Heart right ventricle (tissue), 16 donors: ENCODE measurements around the gene CTPS1. TPM values are rescaled to one million over a fixed set of nuclear protein-coding genes. Genes with fewer than 3 reads are reported as not detected.

Experiments used
- ATAC-seq, 8 donors: fragments of 200-7000 bp; cut with Tn5 transposase; one replicate each; pipeline ENCODE4 v1.9.1; 2020; ENCODE audit warnings: mild to moderate bottlenecking in 8 of 8, moderate library complexity in 8 of 8, moderate number of reproducible peaks in 1 of 8
- DNase-seq, 2 donors: peaks; one replicate each; pipeline ENCODE4 v3.0.0-alpha.2; 2020
- H3K27ac ChIP-seq, 10 donors: fragments of 200-600 bp; sonication (generic) in 2 of 10; one replicate each; pipeline versions ENCODE4 v1.5.0 to v1.8.0; 2020 to 2022; ENCODE audit warnings: mild to moderate bottlenecking in 3 of 10
- H3K27me3 ChIP-seq, 7 donors: fragments of 200-600 bp; one replicate each; pipeline ENCODE4 v1.8.0; 2021 to 2022; ENCODE audit warnings: mild to moderate bottlenecking in 2 of 7
- H3K36me3 ChIP-seq, 9 donors: fragments of 200-600 bp; sonication (generic) in 1 of 9; one replicate each; pipeline versions ENCODE4 v1.5.0 to v1.8.0; 2020 to 2022; ENCODE audit warnings: mild to moderate bottlenecking in 2 of 9
- H3K4me1 ChIP-seq, 9 donors: fragments of 200-600 bp; sonication (generic) in 1 of 9; one replicate each; pipeline versions ENCODE4 v1.5.0 to v1.8.0; 2020 to 2022; ENCODE audit warnings: mild to moderate bottlenecking in 4 of 9
- H3K4me3 ChIP-seq, 10 donors: fragments of 200-600 bp; sonication (generic) in 2 of 10; one replicate each; pipeline versions ENCODE4 v1.5.0 to v1.8.0; 2020 to 2022; ENCODE audit warnings: mild to moderate bottlenecking in 7 of 10, moderate library complexity in 2 of 10
- H3K9me3 ChIP-seq, 11 donors: fragments of 200-600 bp in 10 of 11; sonication (generic) in 2 of 11; one replicate each; pipeline versions ENCODE4 v1.5.0 to v1.8.0; 2013 to 2022; ENCODE audit warnings: mild to moderate bottlenecking in 2 of 11, control low read depth in 1 of 11, moderate library complexity in 1 of 11
- WGBS, 2 donors: extraction: QIAGEN DNeasy Blood & Tissue Kit; methylation state at CpG; one replicate each; pipeline ENCODE4 v1.1.7; 2013; ENCODE audit warnings: inconsistent platforms in 1 of 2; 5-methylcytosine and 5-hydroxymethylcytosine counted together
- intact Hi-C, 10 donors: fragments of 100-400 bp; cut with DNase I; formaldehyde crosslinking; loops; one replicate each; pipeline versions ENCODE4 v1.11.1 to v1.14.2; 2022
- long read RNA-seq, 3 donors: library from polyadenylated mRNA; unstranded; transcript quantifications; one replicate each; pipeline ENCODE4 v2.0.0, GENCODE V29; 2020 to 2021
- polyA plus RNA-seq, 2 donors: library from polyadenylated mRNA; stranded (reverse); fragments of 200-250 nt; gene quantifications; one replicate each; pipeline ENCODE4 v1.2.3, GENCODE V29; 2013
- total RNA-seq, 10 donors: library from RNA; stranded (reverse); fragmentation: NEBNext Ultra II Directional in 3 of 10; extraction: Animal tissue kit (Norgen Biotek cat#: 25700) in 3 of 10; gene quantifications; one replicate each; pipeline versions ENCODE4 v1.2.1 to v1.2.4, GENCODE V29; 2021 to 2023
- TF ChIP-seq, protein P1 (sequence below), 9 donors: fragments of 200-600 bp; sonication (generic) in 2 of 9; IDR thresholded peaks; one replicate each; pipeline versions ENCODE4 v1.5.0 to v1.8.0; 2021 to 2022; ENCODE audit warnings: antibody characterized with exemption in 9 of 9, mild to moderate bottlenecking in 5 of 9, moderate library complexity in 1 of 9
- donor health status: Arrhythmogenic right ventricular cardiomyopathy.
- donor health status: ischemic (EF 13 %, LVEDD 7.1; RV severe dilation, severe dysfunction).
- donor health status: healthy with polysubstance abuse.
- donor health status: DM: no; HTN: yes; CAD: no.
- donor health status: DM: no; HTN: no; CAD: no.
- donor health status: ischemic (EF 25% LVEDD 6.9; RV normal size, moderate dysfunction).
- donor health status: ischemic (EF 25% LVEDD 5.7; RV mildly dilated, moderate dysfunction).
- donor health status: healthy.
- donor health status: DM: yes; HTN: yes; CAD: no.
- donor health status: Ischemic cardiomyopathy.
- donor health status: ischemic (EF 35%, LVEDD 5.7; RV mildly dilated, moderate dysfunction).
- donor health status: nonischemic (EF 11% LVEDD 7.7; RV severe dilation, severe dysfunction).
- donor health status: DM: yes; HTN: yes; CAD: no.
- donor health status: PGD.
- donor health status: ischemic (EF 29% LVEDD 5.4; RV normal size, mild dysfunction).
- donor health status: nonischemic (EF 23%, LVEDD 6.1; RV moderate dilation, normal function).

CTPS1 gene, protein sequence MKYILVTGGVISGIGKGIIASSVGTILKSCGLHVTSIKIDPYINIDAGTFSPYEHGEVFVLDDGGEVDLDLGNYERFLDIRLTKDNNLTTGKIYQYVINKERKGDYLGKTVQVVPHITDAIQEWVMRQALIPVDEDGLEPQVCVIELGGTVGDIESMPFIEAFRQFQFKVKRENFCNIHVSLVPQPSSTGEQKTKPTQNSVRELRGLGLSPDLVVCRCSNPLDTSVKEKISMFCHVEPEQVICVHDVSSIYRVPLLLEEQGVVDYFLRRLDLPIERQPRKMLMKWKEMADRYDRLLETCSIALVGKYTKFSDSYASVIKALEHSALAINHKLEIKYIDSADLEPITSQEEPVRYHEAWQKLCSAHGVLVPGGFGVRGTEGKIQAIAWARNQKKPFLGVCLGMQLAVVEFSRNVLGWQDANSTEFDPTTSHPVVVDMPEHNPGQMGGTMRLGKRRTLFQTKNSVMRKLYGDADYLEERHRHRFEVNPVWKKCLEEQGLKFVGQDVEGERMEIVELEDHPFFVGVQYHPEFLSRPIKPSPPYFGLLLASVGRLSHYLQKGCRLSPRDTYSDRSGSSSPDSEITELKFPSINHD
- total RNA-seq, result 10 to 100 TPM in 1 of 10 donors, 1 to 10 TPM in 9; 6.0 to 12.1 (median 7.1) TPM
- polyA plus RNA-seq, result 10 to 100 TPM in 1 of 2 donors, 1 to 10 TPM in 1; 4.6 to 12.0 TPM
- long read RNA-seq, donor 1, transcript CTPS1-202 (19 exons, 3,201 nt), result major isoform, 8 of 14 reads
- long read RNA-seq, donor 1, partial matches to known transcripts, result 2 of 14 reads
- long read RNA-seq, donor 1, other reads (novel, unspliced or antisense), result 1 of 14 reads
- long read RNA-seq, donor 2, transcript CTPS1-202 (19 exons, 3,201 nt), result major isoform, 8 of 19 reads
- long read RNA-seq, donor 2, partial matches to known transcripts, result 1 of 19 reads
- long read RNA-seq, donor 2, other reads (novel, unspliced or antisense), result 4 of 19 reads
- long read RNA-seq, donor 3, transcript CTPS1-202 (19 exons, 3,201 nt), result major isoform, 48 of 64 reads
- long read RNA-seq, donor 3, partial matches to known transcripts, result 6 of 64 reads
- long read RNA-seq, donor 3, other reads (novel, unspliced or antisense), result 4 of 64 reads

DNA sequence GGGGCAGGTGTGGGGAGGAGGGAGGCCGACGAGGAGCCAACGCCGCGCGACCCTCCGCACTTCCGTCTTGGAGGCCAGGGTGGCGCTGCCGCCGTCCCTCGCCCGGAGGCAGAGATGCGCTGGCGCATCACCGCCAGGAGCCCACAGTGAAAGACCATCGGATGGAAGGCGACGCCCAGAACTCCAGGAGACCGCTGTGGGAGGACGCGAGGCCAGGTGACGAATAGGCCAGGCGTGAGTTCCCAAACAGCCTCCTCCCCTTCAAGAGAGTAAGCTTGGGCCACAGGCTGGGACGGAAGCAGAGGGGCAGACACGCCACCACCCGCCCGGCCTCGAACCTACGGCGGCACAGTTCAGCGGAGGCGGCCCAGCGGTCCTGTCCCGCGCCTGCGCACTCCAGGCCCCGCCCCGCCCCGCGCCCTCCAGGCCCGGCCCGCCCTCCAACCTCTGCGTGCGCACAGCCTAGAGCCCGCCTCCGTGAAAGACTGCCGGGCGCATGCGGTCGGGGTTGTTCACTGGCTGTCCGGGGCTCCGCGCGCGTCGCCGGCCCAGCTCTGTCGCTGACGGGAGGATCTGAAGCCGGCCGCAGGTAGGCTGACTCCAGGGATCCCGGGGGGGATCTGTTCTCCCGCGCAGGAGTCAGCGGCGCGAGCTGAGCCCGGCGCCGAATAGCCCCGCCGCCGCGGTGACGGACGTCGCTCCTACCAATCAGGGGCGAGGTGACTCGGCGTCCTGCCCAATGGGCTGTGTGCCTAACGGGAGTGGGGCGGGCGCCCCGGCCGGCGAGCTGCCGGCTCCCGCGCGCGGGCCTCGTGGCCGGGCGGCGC is at the start of gene CTPS1:
Gene CTPS1, plus strand, starts transcription at position 456 of the 827 bp plus-strand sequence. CDS start 3,595 bp downstream, outside the sequence.
- H3K9me3 ChIP-seq, result no peaks in the 10 kb centered on the region
- H3K27me3 ChIP-seq, result no peaks in the 10 kb centered on the region
- H3K36me3 ChIP-seq, result peaks cover 0 to 14% (median 0%) of the 10 kb centered on the region in 9 donors
- intact Hi-C loops, result loop anchor here in 2 of 10 donors (10.0 kb wide), 2 partner anchors 125 to 135 kb away; no protein-coding TSS in a partner anchor
- DNase-seq (peak; percentile 95 to 98), ATAC-seq (peak; percentile 95 to 99 (median 96))
- H3K4me3 ChIP-seq, result peak within 1 kb of the TSS; percentile 57 to 91 (median 72)
- TF ChIP-seq, protein P1, sequence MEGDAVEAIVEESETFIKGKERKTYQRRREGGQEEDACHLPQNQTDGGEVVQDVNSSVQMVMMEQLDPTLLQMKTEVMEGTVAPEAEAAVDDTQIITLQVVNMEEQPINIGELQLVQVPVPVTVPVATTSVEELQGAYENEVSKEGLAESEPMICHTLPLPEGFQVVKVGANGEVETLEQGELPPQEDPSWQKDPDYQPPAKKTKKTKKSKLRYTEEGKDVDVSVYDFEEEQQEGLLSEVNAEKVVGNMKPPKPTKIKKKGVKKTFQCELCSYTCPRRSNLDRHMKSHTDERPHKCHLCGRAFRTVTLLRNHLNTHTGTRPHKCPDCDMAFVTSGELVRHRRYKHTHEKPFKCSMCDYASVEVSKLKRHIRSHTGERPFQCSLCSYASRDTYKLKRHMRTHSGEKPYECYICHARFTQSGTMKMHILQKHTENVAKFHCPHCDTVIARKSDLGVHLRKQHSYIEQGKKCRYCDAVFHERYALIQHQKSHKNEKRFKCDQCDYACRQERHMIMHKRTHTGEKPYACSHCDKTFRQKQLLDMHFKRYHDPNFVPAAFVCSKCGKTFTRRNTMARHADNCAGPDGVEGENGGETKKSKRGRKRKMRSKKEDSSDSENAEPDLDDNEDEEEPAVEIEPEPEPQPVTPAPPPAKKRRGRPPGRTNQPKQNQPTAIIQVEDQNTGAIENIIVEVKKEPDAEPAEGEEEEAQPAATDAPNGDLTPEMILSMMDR (IDR thresholded peaks at IDR 0.05), result peak in 4 of 9 donors; percentile 10 to 33 (median 20)
- peak within 1 kb of the TSS; percentile 79 to 94 (median 89) for H3K27ac ChIP-seq
- peaks cover 0 to 32% (median 16%) of the 10 kb centered on the region in 9 donors for H3K4me1 ChIP-seq
- 1% methylated on average over 78 to 96 of the region's 96 CpGs for WGBS, 2 donors

DNA sequence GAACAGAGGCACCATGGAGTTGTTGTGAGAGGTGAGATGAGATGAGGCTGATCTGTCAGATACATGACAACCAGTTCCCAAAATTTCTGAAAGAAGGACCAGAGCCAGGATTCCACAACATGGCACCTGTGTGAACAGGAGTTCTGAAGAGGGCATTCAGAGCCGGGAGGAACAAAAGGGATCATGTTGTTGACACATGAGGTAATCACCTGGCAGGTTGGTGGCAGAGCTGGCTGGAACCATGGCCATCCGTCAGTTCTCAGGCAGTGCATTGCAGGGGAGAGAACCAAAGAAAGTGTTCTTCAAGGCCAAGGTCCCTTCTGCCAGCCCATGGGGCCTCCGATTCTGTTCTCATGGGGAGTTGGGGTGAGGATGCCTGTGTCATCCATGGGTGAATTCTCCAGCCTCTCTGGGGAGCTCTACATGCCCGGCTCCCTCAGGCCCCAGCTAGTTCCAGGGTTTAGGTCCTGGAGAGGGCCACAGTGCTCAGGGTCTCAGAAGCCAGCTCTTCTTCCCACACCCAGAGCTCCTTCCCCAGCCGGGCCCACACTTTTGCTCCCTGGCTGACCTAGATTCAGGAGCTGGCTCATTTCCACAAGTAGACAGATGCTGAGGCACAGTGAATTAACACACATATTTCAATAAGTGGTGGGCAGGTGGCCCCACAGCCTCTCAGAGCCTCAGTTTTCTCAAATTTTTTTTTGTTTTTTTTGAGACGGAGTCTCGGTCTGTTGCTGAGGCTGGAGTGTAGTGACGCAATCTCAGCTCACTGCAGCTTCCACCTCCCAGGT is 49.1 kb upstream of the CTPS1 start:
- H3K27ac ChIP-seq, result no peak overlapping the region
- no peak overlapping the region for H3K4me3 ChIP-seq
- DNase-seq (no peak), ATAC-seq (no peak)
- no peaks in the 10 kb centered on the region for H3K9me3 ChIP-seq
- WGBS, 2 donors, result 75 to 89% methylated on average over 8 of the region's 8 CpGs
- no peaks in the 10 kb centered on the region for H3K36me3 ChIP-seq
- intact Hi-C loops, result no loop called here
- TF ChIP-seq, protein P1 (IDR thresholded peaks at IDR 0.05), result no peak
- no peaks in the 10 kb centered on the region for H3K27me3 ChIP-seq
- peaks cover 0 to 15% (median 0%) of the 10 kb centered on the region in 9 donors for H3K4me1 ChIP-seq

DNA sequence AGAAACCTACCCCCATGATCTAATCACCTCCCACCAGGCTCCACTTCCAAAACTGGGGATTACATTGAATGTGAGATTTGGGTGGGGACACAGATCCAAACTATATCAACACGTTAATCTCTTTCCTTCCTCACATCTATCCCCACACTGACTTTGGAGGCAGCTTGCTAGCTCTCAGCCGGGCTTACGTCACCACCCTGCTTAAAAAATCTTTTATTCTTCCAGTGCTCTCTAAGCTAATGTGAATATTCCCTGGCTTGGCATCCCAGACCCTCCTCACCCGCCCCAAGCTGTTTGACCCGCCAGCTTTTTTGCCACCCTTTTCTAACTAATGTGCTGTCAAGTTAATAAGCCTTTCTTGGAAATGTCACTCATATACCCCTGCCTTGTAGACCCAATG is 47.9 kb upstream of the CTPS1 start:
- 68 to 78% methylated on average over 5 of the region's 5 CpGs for WGBS, 2 donors
- TF ChIP-seq, protein P1 (IDR thresholded peaks at IDR 0.05), result no peak

More for the DNA sequence above, 47.9 kb upstream of the CTPS1 start:
- H3K27ac ChIP-seq, result peak overlapping the region in 3 of 10 donors; percentile 11 to 62 (median 31)
- no peaks in the 10 kb centered on the region for H3K27me3 ChIP-seq
- H3K4me1 ChIP-seq, result peaks cover 0 to 15% (median 0%) of the 10 kb centered on the region in 9 donors
- H3K36me3 ChIP-seq, result no peaks in the 10 kb centered on the region
- ATAC-seq (peak in 2 of 8 donors; percentile 67 to 69), DNase-seq (no peak)
- intact Hi-C loops, result no loop called here
- no peak overlapping the region for H3K4me3 ChIP-seq
- no peaks in the 10 kb centered on the region for H3K9me3 ChIP-seq
